SK-N-SH treated with all-trans-retinoic acid at 6 μM for 48 hours (cell line): Measurements from ENCODE around the gene PHLDB1.
"Not testable (repeated sequence)": the region's sequence is repeated elsewhere in the genome, so short reads cannot be mapped to it uniquely, and the experiment has no call there.

Source experiments
- ARNTL ChIP-seq: fragments of 450-650 bp; formaldehyde crosslinking; IDR thresholded peaks from 2 replicates; pipeline ENCODE4 v1.5.0; 2020; ENCODE audit warnings: low read depth, mild to moderate bottlenecking, moderate library complexity, borderline replicate concordance
- SNAI2 ChIP-seq: fragments of 250-450 bp; sonication (Bioruptor Pico); IDR thresholded peaks from 2 replicates; pipeline ENCODE4 v1.5.0; 2020; ENCODE audit warnings: mild to moderate bottlenecking, moderate library complexity
- ZFP3 ChIP-seq: fragments of 250-450 bp; sonication (Bioruptor Pico); IDR thresholded peaks from 2 replicates; pipeline ENCODE4 v1.5.0; 2020; ENCODE audit warnings: mild to moderate bottlenecking, moderate library complexity
- ZFP30 ChIP-seq: fragments of 450-650 bp; formaldehyde crosslinking; IDR thresholded peaks from 2 replicates; pipeline ENCODE4 v1.5.0; 2022; ENCODE audit warnings: mild to moderate bottlenecking, moderate library complexity
- TF ChIP-seq, protein P1 (sequence below): fragments of 250-450 bp; sonication (Bioruptor Pico); IDR thresholded peaks from 2 replicates; pipeline ENCODE4 v1.5.1; 2020; ENCODE audit warnings: low read depth, mild to moderate bottlenecking, moderate library complexity

GRCh38 chr11:118611433-118611795 is 4.0 kb downstream of the PHLDB1 start:
- TF ChIP-seq ARNTL; SNAI2; ZFP3 (CRISPR knock-in tag); ZFP30 (CRISPR knock-in tag): not testable (repeated sequence)
- TF ChIP-seq, protein P1, sequence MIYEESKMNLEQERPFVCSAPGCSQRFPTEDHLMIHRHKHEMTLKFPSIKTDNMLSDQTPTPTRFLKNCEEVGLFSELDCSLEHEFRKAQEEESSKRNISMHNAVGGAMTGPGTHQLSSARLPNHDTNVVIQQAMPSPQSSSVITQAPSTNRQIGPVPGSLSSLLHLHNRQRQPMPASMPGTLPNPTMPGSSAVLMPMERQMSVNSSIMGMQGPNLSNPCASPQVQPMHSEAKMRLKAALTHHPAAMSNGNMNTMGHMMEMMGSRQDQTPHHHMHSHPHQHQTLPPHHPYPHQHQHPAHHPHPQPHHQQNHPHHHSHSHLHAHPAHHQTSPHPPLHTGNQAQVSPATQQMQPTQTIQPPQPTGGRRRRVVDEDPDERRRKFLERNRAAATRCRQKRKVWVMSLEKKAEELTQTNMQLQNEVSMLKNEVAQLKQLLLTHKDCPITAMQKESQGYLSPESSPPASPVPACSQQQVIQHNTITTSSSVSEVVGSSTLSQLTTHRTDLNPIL, result not testable (repeated sequence)
